ENCODE measurements around the gene EHD1. TPM values are rescaled to one million over a fixed set of nuclear protein-coding genes. Genes with fewer than 3 reads are reported as not detected.

Gene EHD1
- total and polyA plus RNA-seq, 3 donors from 2014 or later: 230 to 455 (median 328) TPM

DNA sequence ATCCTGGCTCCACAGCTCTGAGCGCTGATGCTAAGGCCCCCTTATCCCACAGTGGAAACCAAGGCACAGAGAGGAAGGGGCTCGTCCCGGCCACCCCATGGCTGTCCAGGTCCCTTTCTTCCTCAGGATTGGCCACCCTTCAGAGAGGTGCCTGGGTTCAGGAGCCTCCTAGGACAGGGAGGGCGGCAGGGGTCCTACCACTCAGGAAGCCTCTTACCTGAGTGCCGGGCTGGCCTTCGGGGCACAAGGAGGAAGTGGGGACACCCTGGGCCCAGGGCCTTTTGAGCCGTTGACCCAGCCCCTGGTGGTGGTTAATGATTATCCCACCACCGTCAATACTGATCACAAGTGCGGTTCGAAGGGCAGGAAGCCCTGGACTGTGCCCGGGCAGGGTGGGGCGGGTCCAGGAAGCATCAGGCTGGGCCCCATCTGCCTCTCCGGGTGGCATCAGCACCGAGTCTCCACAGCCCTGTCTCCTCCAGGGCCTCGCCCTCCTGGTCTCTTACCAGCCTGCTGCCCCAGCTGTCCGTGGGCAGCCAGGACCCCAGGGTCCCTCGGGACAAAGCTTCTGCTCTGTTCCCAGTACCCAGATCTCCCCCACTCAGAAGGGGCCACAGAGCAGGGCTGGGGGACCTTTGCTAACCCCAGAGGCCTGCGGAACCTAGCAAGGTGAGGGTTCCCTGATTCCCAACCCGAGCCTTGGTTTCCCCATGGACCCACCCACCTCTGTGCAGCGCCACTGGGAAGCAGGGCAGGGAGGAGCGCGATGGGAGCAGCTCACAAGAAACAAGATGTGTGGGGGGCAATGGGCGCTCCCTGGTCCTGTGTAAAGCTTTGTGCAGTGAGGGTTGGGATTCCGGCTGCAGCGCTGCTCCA is 15.0 kb upstream of the EHD1 start:
- Histone ChIP-seq H3K36me3 (ENCODE audit: low read depth, missing control alignments) (no peaks in the 10 kb centered on the region), H3K27me3 (no peaks in the 10 kb centered on the region), H3K4me1 (no peaks in the 10 kb centered on the region), H3K9me3 (no peaks in the 10 kb centered on the region), H3K27ac (no peak overlapping the region), H3K4me3 (no peak overlapping the region)
- TF ChIP-seq, protein P1, sequence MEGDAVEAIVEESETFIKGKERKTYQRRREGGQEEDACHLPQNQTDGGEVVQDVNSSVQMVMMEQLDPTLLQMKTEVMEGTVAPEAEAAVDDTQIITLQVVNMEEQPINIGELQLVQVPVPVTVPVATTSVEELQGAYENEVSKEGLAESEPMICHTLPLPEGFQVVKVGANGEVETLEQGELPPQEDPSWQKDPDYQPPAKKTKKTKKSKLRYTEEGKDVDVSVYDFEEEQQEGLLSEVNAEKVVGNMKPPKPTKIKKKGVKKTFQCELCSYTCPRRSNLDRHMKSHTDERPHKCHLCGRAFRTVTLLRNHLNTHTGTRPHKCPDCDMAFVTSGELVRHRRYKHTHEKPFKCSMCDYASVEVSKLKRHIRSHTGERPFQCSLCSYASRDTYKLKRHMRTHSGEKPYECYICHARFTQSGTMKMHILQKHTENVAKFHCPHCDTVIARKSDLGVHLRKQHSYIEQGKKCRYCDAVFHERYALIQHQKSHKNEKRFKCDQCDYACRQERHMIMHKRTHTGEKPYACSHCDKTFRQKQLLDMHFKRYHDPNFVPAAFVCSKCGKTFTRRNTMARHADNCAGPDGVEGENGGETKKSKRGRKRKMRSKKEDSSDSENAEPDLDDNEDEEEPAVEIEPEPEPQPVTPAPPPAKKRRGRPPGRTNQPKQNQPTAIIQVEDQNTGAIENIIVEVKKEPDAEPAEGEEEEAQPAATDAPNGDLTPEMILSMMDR (IDR thresholded peaks at IDR 0.05): no peak
- no peak for TF ChIP-seq POLR2A (IDR thresholded peaks at IDR 0.05)
- 80 to 85% methylated on average over 7 to 25 of the region's 25 CpGs for WGBS, 2 donors
- intact Hi-C loops (cut with DNase I; ENCODE audit: low total_unique reads): loop anchor here (5.0 kb wide), 1 partner anchor 46 kb away; no protein-coding TSS in a partner anchor
- no peak for DNase-seq

DNA sequence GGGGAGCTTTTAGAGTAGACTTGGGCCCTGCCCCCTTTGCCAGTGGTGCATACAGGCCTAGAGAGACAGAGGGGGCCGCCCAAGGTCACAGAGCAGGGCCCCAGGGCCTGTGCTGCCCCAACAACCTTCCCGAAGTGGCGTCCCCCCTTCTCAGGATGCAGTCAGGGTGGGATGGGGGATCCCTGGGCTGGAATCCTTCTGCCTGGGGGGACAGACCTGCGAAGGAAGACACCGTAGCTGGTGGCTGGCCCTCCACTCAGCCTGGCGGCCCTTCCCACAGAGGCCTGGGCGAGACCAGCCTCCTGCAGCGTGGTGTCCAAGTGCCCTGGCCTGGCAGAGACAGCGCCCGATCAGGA is 14.4 kb upstream of the EHD1 start:
- H3K4me1 ChIP-seq: peaks cover 6% of the 10 kb centered on the region
- H3K27me3 ChIP-seq: no peaks in the 10 kb centered on the region
- H3K4me3 ChIP-seq: no peak overlapping the region
- intact Hi-C loops (cut with DNase I; ENCODE audit: low total_unique reads): loop anchor here (5.0 kb wide), 1 partner anchor 46 kb away; no protein-coding TSS in a partner anchor
- H3K27ac ChIP-seq: no peak overlapping the region
- H3K36me3 ChIP-seq (ENCODE audit: low read depth, missing control alignments): no peaks in the 10 kb centered on the region
- no peak for DNase-seq
- TF ChIP-seq, protein P1 (IDR thresholded peaks at IDR 0.05): no peak
- TF ChIP-seq POLR2A (IDR thresholded peaks at IDR 0.05): no peak
- no peaks in the 10 kb centered on the region for H3K9me3 ChIP-seq
- 87 to 90% methylated on average over 3 to 8 of the region's 10 CpGs for WGBS, 2 donors

DNA sequence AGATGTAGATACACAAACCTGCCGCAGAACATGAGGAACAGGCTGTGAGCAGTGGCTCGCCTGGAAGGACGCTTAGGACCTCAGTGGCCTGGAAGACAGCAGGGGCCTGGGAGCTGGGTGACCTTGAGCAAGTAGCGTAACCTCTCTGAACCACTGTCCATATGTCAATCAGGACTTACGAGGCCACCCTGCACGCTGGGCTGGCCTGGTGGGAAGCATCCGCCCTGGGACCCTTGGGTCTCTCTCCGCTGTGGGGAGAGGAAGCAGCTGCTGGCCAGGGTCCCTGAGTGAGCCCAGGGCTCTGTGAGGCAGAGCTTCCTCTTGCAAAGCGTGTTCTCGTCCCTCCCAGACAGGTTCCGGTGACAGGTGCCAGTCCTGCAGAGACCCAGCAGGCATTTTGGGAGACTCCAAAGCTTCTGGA is 14.0 kb upstream of the EHD1 start:
- Histone ChIP-seq H3K27ac (no peak overlapping the region), H3K27me3 (no peaks in the 10 kb centered on the region), H3K36me3 (ENCODE audit: low read depth, missing control alignments) (no peaks in the 10 kb centered on the region), H3K4me3 (no peak overlapping the region), H3K4me1 (peaks cover 8% of the 10 kb centered on the region), H3K9me3 (no peaks in the 10 kb centered on the region)
- DNase-seq: no peak
- no peak for TF ChIP-seq POLR2A (IDR thresholded peaks at IDR 0.05)
- TF ChIP-seq, protein P1 (IDR thresholded peaks at IDR 0.05): no peak
- intact Hi-C loops (cut with DNase I; ENCODE audit: low total_unique reads): loop anchor here (5.0 kb wide), 1 partner anchor 45 kb away; no protein-coding TSS in a partner anchor
- WGBS, 2 donors: 72 to 81% methylated on average over 10 to 11 of the region's 11 CpGs

DNA sequence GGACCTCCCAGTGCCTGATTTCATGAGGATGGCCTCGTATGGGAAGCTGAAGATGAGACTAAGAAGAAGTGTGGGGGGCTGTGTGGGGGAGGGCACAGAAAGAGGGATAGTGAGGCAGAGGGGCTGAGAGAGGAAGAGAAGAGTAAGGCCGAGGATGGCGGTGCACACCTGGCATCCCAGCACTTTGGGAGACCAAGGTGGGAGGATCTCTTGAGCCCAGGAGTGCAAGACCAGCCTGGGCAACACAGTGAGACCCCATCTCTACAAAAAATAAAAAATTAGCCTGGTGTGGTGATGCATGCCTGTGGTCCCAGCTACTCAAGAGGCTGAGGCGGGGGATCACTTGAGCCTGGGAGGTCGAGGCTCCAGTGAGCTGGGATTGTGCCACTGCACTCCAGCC is 13.5 kb upstream of the EHD1 start:
- WGBS, 2 donors: 84 to 86% methylated on average over 5 of the region's 5 CpGs
- Histone ChIP-seq H3K9me3 (no peaks in the 10 kb centered on the region), H3K27me3 (no peaks in the 10 kb centered on the region), H3K27ac (no peak overlapping the region), H3K4me1 (peaks cover 8% of the 10 kb centered on the region), H3K4me3 (no peak overlapping the region), H3K36me3 (ENCODE audit: low read depth, missing control alignments) (no peaks in the 10 kb centered on the region)
- TF ChIP-seq, protein P1 (IDR thresholded peaks at IDR 0.05): no peak
- TF ChIP-seq POLR2A (IDR thresholded peaks at IDR 0.05): no peak
- intact Hi-C loops (cut with DNase I; ENCODE audit: low total_unique reads): loop anchor here (5.0 kb wide), 1 partner anchor 45 kb away; no protein-coding TSS in a partner anchor
- DNase-seq: no peak

Data from testis (tissue), 3 donors.